B cell (primary cell): ENCODE results near the gene ESPNL. TPM values are rescaled to one million over a fixed set of nuclear protein-coding genes. Genes with fewer than 3 reads are reported as not detected.

Experiments used
- ATAC-seq: fragments of 200-7000 bp; cut with Tn5 transposase; one replicate; pipeline ENCODE4 v1.10.0; 2021; ENCODE audit warnings: low read depth, mild to moderate bottlenecking, moderate number of reproducible peaks, moderate library complexity
- CTCF ChIA-PET: fragments of 350-600 bp; sonication (Branson Sonifier 250); formaldehyde crosslinking; loops from one replicate; lab custom pipeline; 2021; ENCODE audit warnings: antibody characterized with exemption, inconsistent platforms; lab: Charles Lee
- POLR2A ChIA-PET: fragments of 350-600 bp; sonication (Branson Sonifier 250); formaldehyde crosslinking; loops from one replicate; lab custom pipeline; 2021; ENCODE audit warnings: antibody characterized with exemption; lab: Charles Lee
- DNase-seq: peaks from one replicate; pipeline ENCODE4 v3.0.0; 2013
- H2AFZ ChIP-seq: 2 replicates; pipeline ENCODE4 v1.6.1; 2012; ENCODE audit warnings: mild to moderate bottlenecking, low read depth, low read length; ENCODE audit not compliant: insufficient read depth, poor library complexity, severe bottlenecking
- H3K27ac ChIP-seq, 2 donors: 1 replicate in 1 of 2; 2 replicates in 1 of 2; pipeline ENCODE4 v1.5.1; 2012 to 2013; ENCODE audit warnings: low read length in 2 of 2, mild to moderate bottlenecking in 2 of 2, moderate library complexity in 1 of 2
- H3K27me3 ChIP-seq, 4 experiments: fragments of 200-600 bp in 1 of 4; sonication (generic) in 1 of 4; replicated peaks in 1 of 4; 1 replicate in 2 of 4; 2 replicates in 2 of 4; pipeline versions ENCODE4 v1.6.1 to v1.7.0; 2013 to 2016; ENCODE audit warnings: low read length in 3 of 4, mild to moderate bottlenecking in 2 of 4, mixed read lengths in 1 of 4, moderate library complexity in 1 of 4; ENCODE audit not compliant: insufficient read depth in 4 of 4, control insufficient read depth in 3 of 4; ENCODE audit errors: control extremely low read depth in 1 of 4
- H3K36me3 ChIP-seq, 2 experiments: replicated peaks in 1 of 2; 1 replicate in 1 of 2; 2 replicates in 1 of 2; pipeline versions ENCODE4 v1.6.1 to v1.7.1; 2013; ENCODE audit warnings: low read length in 1 of 2; ENCODE audit not compliant: insufficient read depth in 2 of 2, control insufficient read depth in 1 of 2; ENCODE audit errors: control extremely low read depth in 1 of 2, extremely low read depth in 1 of 2
- H3K4me1 ChIP-seq, 2 donors: fragments of 200-600 bp in 1 of 2; sonication (generic) in 1 of 2; 1 replicate in 1 of 2; 2 replicates in 1 of 2; pipeline versions ENCODE4 v1.5.1 to v1.6.1; 2013 to 2017; ENCODE audit warnings: low read length in 2 of 2; ENCODE audit not compliant: control insufficient read depth in 2 of 2, insufficient read depth in 2 of 2
- H3K4me2 ChIP-seq: replicated peaks from 2 replicates; pipeline ENCODE3; 2012; ENCODE audit warnings: mild to moderate bottlenecking, low read depth, low read length; ENCODE audit not compliant: poor library complexity, severe bottlenecking
- H3K4me3 ChIP-seq, 5 experiments: fragments of 200-600 bp in 1 of 5; sonication (generic) in 1 of 5; 1 replicate in 3 of 5; 2 replicates in 2 of 5; pipeline versions ENCODE4 v1.5.1 to v1.7.0; 2011 to 2016; ENCODE audit warnings: low read length in 4 of 5, mild to moderate bottlenecking in 4 of 5, low read depth in 2 of 5, control low read depth in 1 of 5, moderate library complexity in 1 of 5; ENCODE audit not compliant: insufficient read depth in 1 of 5; ENCODE audit errors: control extremely low read depth in 1 of 5, extremely low read depth in 1 of 5
- H3K79me2 ChIP-seq: fragments of 200-600 bp; sonication (generic); one replicate; pipeline ENCODE4 v1.6.0; 2016; ENCODE audit warnings: low read length; ENCODE audit not compliant: control insufficient read depth, insufficient read depth
- H3K9ac ChIP-seq: fragments of 200-600 bp; sonication (generic); 2 replicates; pipeline ENCODE4 v1.6.1; 2017; ENCODE audit warnings: mild to moderate bottlenecking, low read length, moderate library complexity
- H3K9me3 ChIP-seq, 3 donors: one replicate each; pipeline versions ENCODE4 v1.6.1 to v1.7.1; 2013; ENCODE audit warnings: low read length in 2 of 3; ENCODE audit not compliant: control insufficient read depth in 2 of 3, insufficient read depth in 1 of 3; ENCODE audit errors: control extremely low read depth in 1 of 3
- H4K20me1 ChIP-seq: 2 replicates; pipeline ENCODE4 v1.6.0; 2012; ENCODE audit warnings: mild to moderate bottlenecking, low read length; ENCODE audit not compliant: insufficient read depth, control insufficient read depth, poor library complexity, severe bottlenecking
- H3K27ac Mint-ChIP-seq: one replicate; pipeline ENCODE4 v1.8.0; 2021; ENCODE audit warnings: mixed read lengths
- H3K27me3 Mint-ChIP-seq: one replicate; pipeline ENCODE4 v1.8.0; 2021; ENCODE audit warnings: mixed read lengths
- H3K4me1 Mint-ChIP-seq: one replicate; pipeline ENCODE4 v1.8.0; 2021; ENCODE audit warnings: mixed read lengths
- H3K4me3 Mint-ChIP-seq: one replicate; pipeline ENCODE4 v1.8.0; 2021; ENCODE audit warnings: mixed read lengths
- H3K9me3 Mint-ChIP-seq: one replicate; pipeline ENCODE4 v1.8.0; 2022; ENCODE audit warnings: mixed read lengths; ENCODE audit not compliant: insufficient read depth
- EZH2 ChIP-seq: IDR thresholded peaks from 2 replicates; pipeline ENCODE4 v1.6.1; 2012; ENCODE audit warnings: borderline replicate concordance, low read depth, mild to moderate bottlenecking, moderate library complexity, low read length; ENCODE audit not compliant: insufficient read depth, poor library complexity, severe bottlenecking
- WGBS: methylation state at CpG from one replicate; pipeline ENCODE4 v1.1.5; 2013; ENCODE audit warnings: missing lambda C conversion rate; ENCODE audit not compliant: insufficient coverage; 5-methylcytosine and 5-hydroxymethylcytosine counted together
- intact Hi-C: fragments of 100-400 bp; cut with micrococcal nuclease; formaldehyde crosslinking; loops from one replicate; pipeline ENCODE4 v1.10.0; 2022
- polyA plus RNA-seq: library from polyadenylated mRNA; depleted of rRNA; stranded (reverse); fragments of >200 nt; gene quantifications from 2 replicates; pipeline ENCODE4 v1.2.3, GENCODE V29; 2012
- total RNA-seq, 2 donors: library from RNA; stranded (reverse); fragments of 120-200 nt in 1 of 2; gene quantifications; 1 replicate in 1 of 2; 2 replicates in 1 of 2; pipeline versions ENCODE4 v1.2.3 to v1.2.4, GENCODE V29; 2013 to 2022
- TF ChIP-seq, protein P1 (sequence below): fragments of 200-600 bp; IDR thresholded peaks from one replicate; pipeline ENCODE4 v1.8.0; 2022; ENCODE audit warnings: antibody characterized with exemption, mild to moderate bottlenecking

ESPNL gene
- total and polyA plus RNA-seq, 2 donors (not counting 1 experiment from before 2014, with no cell fraction given), result 1.6 to 2.5 TPM

DNA sequence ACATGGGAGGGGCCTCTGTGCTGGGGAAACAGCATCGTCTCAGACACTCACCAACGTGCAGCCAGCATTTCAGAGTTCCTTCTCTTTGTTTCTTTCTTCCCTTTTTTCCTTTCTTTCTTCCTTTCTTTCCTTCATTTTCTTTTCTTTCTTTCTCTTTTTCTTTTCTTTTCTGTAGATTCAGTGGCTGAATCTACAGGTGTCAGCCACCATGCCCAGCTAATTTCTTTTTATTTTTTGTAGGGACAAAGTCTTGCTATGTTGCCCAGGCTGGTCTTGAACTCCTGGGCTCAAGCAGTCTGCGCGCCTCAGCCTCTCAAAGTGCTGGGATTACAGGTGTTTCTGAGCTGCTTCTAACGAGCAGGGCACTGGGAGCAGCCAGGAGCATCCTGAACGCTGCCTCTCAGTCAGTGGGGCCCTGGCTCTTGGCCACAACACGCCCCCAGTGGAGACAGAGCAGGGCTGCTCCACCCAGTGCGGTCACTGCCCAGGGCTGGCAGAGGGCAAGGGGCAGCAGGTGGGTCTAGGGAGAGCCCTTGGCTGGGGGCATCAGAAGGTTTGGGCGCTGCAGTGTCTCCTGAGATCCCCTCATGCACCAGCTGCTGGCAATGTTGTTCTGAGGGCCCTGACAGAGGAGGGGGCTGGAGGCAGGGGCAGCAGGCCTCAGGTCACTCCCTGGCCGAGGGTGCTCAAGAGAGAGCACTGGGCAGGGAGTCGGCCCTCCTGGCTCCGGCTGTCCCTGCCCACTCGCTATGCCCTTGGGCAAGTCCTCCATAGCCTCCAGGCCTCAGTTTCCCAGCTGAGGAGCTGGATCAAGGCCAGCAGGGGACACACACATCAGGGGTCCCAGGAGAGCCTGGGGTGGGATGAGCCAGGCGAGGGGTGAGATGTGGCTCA is 33.6 kb downstream of the ESPNL start:
- ChIA-PET POLR2A (no interaction called here), CTCF (no interaction called here)
- Mint-ChIP-seq H3K9me3 (no peaks in the 10 kb centered on the region), H3K4me1 (peaks cover 8% of the 10 kb centered on the region), H3K4me3 (no peak overlapping the region), H3K27me3 (no peaks in the 10 kb centered on the region), H3K27ac (no peak overlapping the region)
- H3K4me2 ChIP-seq, result no peak overlapping the region
- no peak for ATAC-seq
- no peak overlapping the region for H3K27ac ChIP-seq
- 83% methylated on average over 14 of the region's 14 CpGs for WGBS
- H3K27me3 ChIP-seq, result no peaks in the 10 kb centered on the region
- peaks cover 6 to 8% of the 10 kb centered on the region in 2 donors for H3K4me1 ChIP-seq
- no peaks in the 10 kb centered on the region for H3K79me2 ChIP-seq
- no peak for DNase-seq
- intact Hi-C loops, result no loop called here
- TF ChIP-seq, protein P1, sequence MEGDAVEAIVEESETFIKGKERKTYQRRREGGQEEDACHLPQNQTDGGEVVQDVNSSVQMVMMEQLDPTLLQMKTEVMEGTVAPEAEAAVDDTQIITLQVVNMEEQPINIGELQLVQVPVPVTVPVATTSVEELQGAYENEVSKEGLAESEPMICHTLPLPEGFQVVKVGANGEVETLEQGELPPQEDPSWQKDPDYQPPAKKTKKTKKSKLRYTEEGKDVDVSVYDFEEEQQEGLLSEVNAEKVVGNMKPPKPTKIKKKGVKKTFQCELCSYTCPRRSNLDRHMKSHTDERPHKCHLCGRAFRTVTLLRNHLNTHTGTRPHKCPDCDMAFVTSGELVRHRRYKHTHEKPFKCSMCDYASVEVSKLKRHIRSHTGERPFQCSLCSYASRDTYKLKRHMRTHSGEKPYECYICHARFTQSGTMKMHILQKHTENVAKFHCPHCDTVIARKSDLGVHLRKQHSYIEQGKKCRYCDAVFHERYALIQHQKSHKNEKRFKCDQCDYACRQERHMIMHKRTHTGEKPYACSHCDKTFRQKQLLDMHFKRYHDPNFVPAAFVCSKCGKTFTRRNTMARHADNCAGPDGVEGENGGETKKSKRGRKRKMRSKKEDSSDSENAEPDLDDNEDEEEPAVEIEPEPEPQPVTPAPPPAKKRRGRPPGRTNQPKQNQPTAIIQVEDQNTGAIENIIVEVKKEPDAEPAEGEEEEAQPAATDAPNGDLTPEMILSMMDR, result no peak
- TF ChIP-seq EZH2, result no peak
- no peaks in the 10 kb centered on the region for H3K36me3 ChIP-seq
- no peaks in the 10 kb centered on the region for H4K20me1 ChIP-seq
- no peak overlapping the region for H2AFZ ChIP-seq
- no peak overlapping the region for H3K4me3 ChIP-seq
- no peaks in the 10 kb centered on the region for H3K9me3 ChIP-seq
- no peak overlapping the region for H3K9ac ChIP-seq

DNA sequence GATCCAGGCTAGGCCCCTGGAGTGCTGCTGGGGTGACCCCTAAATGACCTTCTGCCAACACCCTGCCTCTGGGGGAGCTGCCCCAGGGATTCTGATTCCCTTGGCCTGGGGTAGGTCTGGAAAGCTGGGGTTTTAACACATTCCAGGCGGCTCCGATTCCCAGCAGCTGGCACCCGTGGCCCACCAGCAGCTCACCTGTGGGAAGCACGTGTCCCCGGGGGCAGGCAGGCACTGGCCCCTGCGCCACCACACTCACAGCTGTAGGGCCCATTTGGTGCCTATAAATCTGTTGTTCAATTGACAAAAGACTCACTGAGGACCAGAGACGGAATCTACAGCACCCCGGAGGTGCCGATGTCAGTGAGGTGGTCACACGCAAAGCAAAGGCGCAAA is 34.2 kb downstream of the ESPNL start:
- Histone ChIP-seq H3K79me2 (no peaks in the 10 kb centered on the region), H2AFZ (no peak overlapping the region), H3K27ac (no peak overlapping the region), H3K9ac (no peak overlapping the region), H3K4me3 (no peak overlapping the region), H3K9me3 (peaks cover 0 to 2% (median 0%) of the 10 kb centered on the region in 3 donors), H3K4me2 (no peak overlapping the region), H3K36me3 (no peaks in the 10 kb centered on the region), H3K27me3 (peaks cover 0 to 3% (median 0%) of the 10 kb centered on the region in 4 experiments), H4K20me1 (no peaks in the 10 kb centered on the region), H3K4me1 (peaks cover 12 to 14% of the 10 kb centered on the region in 2 donors)
- no peak for DNase-seq
- H3K27me3 Mint-ChIP-seq, result no peaks in the 10 kb centered on the region
- ChIA-PET POLR2A (no interaction called here), CTCF (no interaction called here)
- H3K9me3 Mint-ChIP-seq, result no peaks in the 10 kb centered on the region
- no peak overlapping the region for H3K4me3 Mint-ChIP-seq
- peaks cover 8% of the 10 kb centered on the region for H3K4me1 Mint-ChIP-seq
- H3K27ac Mint-ChIP-seq, result no peak overlapping the region
- intact Hi-C loops, result no loop called here
- ATAC-seq, result no peak
- WGBS, result 92% methylated on average over 11 of the region's 11 CpGs
- no peak for TF ChIP-seq EZH2
- TF ChIP-seq, protein P1, result no peak
